Osteocyte (in vitro differentiated cells): Measurements from ENCODE around the gene LENG8. TPM values are rescaled to one million over a fixed set of nuclear protein-coding genes. Genes with fewer than 3 reads are reported as not detected.

Experiments used
- DNase-seq: peaks from one replicate; pipeline ENCODE4 v3.0.0; 2021; ENCODE audit warnings: mixed read lengths; ENCODE audit not compliant: unreplicated experiment; ENCODE audit errors: extremely low spot score
- H3K27ac Mint-ChIP-seq: one replicate; pipeline ENCODE4 v1.8.0; 2021; ENCODE audit warnings: mild to moderate bottlenecking, mixed read lengths; ENCODE audit not compliant: unreplicated experiment
- H3K27me3 Mint-ChIP-seq: one replicate; pipeline ENCODE4 v1.8.0; 2021; ENCODE audit warnings: mixed read lengths; ENCODE audit not compliant: unreplicated experiment
- H3K36me3 Mint-ChIP-seq: one replicate; pipeline ENCODE4 v1.8.0; 2021; ENCODE audit warnings: mixed read lengths; ENCODE audit not compliant: unreplicated experiment
- H3K4me1 Mint-ChIP-seq: one replicate; pipeline ENCODE4 v1.8.0; 2021; ENCODE audit warnings: mixed read lengths; ENCODE audit not compliant: unreplicated experiment
- H3K4me3 Mint-ChIP-seq: one replicate; pipeline ENCODE4 v1.8.0; 2021; ENCODE audit warnings: mild to moderate bottlenecking, moderate library complexity, mixed read lengths; ENCODE audit not compliant: unreplicated experiment
- H3K9me3 Mint-ChIP-seq: one replicate; pipeline ENCODE4 v1.8.0; 2021; ENCODE audit warnings: mixed read lengths; ENCODE audit not compliant: unreplicated experiment
- total RNA-seq: library from RNA; stranded (reverse); gene quantifications from 2 replicates; pipeline ENCODE4 v1.2.1, GENCODE V29; 2021
- TF ChIP-seq, protein P1 (sequence below): fragments of 200-600 bp; sonication (generic); IDR thresholded peaks from 2 replicates; pipeline ENCODE4 v1.5.0; 2021; ENCODE audit warnings: antibody characterized with exemption, mild to moderate bottlenecking, moderate library complexity

The LENG8 gene
- total RNA-seq, 1 donor from 2014 or later: 192 TPM

DNA sequence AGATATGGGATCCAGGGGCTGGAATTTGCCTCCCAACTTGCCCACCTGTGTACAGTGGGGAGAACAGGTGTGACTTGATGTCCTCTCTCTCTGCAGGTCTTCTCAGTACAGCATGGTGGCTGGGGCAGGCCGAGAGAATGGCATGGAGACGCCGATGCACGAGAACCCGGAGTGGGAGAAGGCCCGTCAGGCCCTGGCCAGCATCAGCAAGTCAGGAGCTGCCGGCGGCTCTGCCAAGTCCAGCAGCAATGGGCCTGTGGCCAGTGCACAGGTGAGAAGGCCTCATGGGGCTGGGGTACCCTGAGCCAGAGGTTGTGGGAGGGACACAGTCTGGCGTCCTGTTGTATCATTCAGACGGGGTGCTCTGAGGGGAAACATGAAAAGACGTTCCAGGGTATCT lies 3.0 kb downstream of the LENG8 start:
- TF ChIP-seq, protein P1, sequence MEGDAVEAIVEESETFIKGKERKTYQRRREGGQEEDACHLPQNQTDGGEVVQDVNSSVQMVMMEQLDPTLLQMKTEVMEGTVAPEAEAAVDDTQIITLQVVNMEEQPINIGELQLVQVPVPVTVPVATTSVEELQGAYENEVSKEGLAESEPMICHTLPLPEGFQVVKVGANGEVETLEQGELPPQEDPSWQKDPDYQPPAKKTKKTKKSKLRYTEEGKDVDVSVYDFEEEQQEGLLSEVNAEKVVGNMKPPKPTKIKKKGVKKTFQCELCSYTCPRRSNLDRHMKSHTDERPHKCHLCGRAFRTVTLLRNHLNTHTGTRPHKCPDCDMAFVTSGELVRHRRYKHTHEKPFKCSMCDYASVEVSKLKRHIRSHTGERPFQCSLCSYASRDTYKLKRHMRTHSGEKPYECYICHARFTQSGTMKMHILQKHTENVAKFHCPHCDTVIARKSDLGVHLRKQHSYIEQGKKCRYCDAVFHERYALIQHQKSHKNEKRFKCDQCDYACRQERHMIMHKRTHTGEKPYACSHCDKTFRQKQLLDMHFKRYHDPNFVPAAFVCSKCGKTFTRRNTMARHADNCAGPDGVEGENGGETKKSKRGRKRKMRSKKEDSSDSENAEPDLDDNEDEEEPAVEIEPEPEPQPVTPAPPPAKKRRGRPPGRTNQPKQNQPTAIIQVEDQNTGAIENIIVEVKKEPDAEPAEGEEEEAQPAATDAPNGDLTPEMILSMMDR: no peak
- no peaks in the 10 kb centered on the region for H3K27me3 Mint-ChIP-seq
- peaks cover 37% of the 10 kb centered on the region for H3K36me3 Mint-ChIP-seq
- H3K9me3 Mint-ChIP-seq: no peaks in the 10 kb centered on the region
- H3K4me1 Mint-ChIP-seq: peaks cover 33% of the 10 kb centered on the region
- no peak for DNase-seq
- H3K27ac Mint-ChIP-seq: no peak overlapping the region
- H3K4me3 Mint-ChIP-seq: no peak overlapping the region

- no peak overlapping the region for H3K4me3 Mint-ChIP-seq
- no peaks in the 10 kb centered on the region for H3K27me3 Mint-ChIP-seq
- no peak for DNase-seq
- H3K4me1 Mint-ChIP-seq: peaks cover 28% of the 10 kb centered on the region
- TF ChIP-seq, protein P1: no peak
- peaks cover 37% of the 10 kb centered on the region for H3K36me3 Mint-ChIP-seq
- H3K27ac Mint-ChIP-seq: no peak overlapping the region
- no peaks in the 10 kb centered on the region for H3K9me3 Mint-ChIP-seq
These were observed 3.6 kb downstream of the LENG8 start for GRCh38 chr19:54452626-54453025.

DNA sequence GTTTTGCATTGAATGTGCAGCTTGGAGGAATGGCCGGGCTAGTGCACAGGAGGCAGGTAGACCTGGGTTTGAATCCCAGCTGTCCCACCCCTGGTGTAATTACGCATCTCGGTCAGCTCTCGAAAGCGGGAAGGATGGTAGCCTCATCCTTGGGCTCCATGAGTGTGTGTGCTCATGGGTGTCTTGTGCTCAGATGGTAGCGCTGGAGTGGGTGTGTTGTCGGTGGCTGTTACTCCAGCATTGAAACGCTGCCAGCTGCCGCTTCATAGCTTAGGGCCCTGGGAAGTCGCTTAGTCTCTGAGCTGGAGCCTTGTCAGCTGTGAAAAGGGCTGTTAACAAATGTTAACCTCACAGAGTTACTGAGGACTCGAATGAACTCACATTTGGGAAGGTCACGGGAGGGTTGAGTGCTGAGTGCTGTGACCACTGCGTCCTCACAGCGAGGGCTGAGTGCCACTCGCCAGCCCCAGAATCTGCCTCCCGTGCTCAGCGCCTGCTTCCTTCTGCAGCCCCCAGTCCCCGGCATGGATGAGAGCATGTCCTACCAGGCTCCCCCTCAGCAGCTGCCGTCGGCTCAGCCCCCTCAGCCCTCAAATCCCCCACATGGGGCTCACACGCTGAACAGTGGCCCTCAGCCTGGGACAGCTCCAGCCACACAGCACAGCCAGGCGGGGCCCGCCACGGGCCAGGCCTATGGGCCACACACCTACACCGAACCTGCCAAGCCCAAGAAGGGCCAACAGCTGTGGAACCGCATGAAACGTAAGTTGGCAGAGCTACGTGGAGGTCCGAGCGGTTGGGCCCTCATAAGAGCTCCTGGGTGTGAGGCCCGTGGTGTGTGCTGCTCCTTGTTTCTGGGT lies 5.2 kb downstream of the LENG8 start:
- Mint-ChIP-seq H3K36me3 (peaks cover 52% of the 10 kb centered on the region), H3K27me3 (no peaks in the 10 kb centered on the region), H3K4me1 (peaks cover 24% of the 10 kb centered on the region), H3K9me3 (no peaks in the 10 kb centered on the region), H3K4me3 (no peak overlapping the region), H3K27ac (no peak overlapping the region)
- DNase-seq: no peak
- TF ChIP-seq, protein P1: no peak

DNA sequence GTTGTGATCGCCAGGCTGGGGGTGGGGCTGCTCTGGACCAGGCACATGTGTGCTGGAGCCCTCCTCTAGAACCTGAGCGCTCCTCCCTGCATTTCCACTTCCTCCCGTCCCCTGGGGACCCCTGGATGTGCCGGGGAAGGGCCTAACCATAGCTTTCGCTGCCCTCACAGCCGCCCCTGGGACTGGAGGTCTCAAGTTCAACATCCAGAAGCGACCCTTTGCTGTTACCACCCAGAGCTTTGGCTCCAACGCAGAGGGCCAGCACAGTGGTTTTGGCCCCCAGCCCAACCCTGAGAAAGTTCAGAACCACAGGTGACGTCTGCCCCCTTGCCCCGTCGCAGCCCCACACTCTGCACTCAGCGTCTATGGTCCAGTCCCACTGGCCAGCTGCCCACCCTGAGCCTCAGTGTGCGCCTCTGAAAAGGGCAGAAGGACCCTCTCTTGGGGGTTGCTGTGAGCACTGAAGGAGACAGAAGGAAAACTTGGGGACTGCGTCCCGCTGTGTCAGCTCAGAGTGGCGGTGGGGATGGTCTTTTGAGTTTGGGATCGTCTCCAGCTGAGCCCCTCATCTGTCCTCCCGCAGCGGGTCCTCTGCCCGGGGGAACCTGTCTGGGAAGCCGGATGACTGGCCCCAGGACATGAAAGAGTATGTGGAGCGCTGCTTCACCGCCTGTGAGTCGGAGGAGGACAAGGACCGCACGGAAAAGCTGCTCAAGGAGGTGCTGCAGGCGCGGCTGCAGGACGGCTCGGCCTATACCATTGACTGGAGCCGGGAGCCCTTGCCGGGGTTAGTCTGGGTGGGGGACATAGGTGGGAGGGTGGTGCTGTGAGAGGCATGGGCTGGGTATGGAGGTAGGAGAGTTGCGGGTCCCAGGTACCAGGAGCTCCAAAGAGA lies 6.0 kb downstream of the LENG8 start:
- no peak for DNase-seq
- TF ChIP-seq, protein P1: no peak
- H3K4me3 Mint-ChIP-seq: no peak overlapping the region
- H3K9me3 Mint-ChIP-seq: no peaks in the 10 kb centered on the region
- no peaks in the 10 kb centered on the region for H3K27me3 Mint-ChIP-seq
- H3K4me1 Mint-ChIP-seq: peaks cover 24% of the 10 kb centered on the region
- peaks cover 55% of the 10 kb centered on the region for H3K36me3 Mint-ChIP-seq
- H3K27ac Mint-ChIP-seq: no peak overlapping the region
